ENCODE results near the gene TUBB4A.
"Not testable (repeated sequence)": the region's sequence is repeated elsewhere in the genome, so short reads cannot be mapped to it uniquely, and the experiment has no call there.

TUBB4A gene

DNA sequence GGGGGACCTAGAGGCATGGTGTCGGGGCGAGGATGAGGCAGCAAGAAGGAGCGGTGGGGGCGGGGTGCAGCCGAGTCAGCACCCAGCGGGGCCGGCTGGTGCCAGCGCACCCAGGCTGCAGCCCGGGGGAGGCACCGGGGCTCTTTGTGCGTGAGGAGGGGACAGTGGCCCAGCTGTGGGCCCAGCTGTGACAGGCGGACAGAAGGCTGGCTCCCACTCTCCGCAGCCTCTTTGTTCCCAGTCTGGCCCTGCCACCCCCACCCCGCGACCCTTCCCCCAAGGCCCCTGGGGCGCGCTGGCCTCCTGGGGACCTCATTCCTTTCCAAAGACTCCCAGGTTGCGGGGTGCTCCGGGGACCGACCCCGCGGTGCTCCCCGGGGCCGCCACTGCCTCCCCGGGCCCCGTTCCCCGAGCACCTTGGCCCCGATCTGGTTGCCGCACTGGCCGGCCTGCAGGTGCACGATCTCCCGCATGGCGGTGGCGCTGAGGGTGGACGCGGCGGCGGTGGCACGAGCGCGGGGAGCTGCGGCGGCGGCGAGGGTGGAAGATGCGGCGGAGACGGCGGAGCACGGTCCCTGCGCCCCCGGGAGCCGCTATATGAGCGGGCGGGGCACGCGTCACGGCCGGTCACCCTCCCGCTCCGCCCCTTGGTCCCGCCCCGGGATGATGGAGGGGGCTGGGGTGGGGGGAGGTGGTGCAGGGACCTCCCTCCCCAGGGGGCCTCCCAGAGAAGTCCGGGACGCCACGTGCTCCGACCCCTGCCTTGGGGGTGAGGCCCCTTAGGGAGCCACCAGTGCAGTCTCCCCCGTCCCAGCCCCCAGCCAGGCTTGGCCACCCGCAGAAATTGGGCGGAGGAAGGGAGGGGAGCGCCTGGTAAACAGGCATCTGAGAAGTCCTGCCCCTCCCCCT lies at the start of gene TUBB4A:
TUBB4A (minus strand) TSS at position 570 of the 909 bp plus-strand sequence; CDS start at position 473, 97 bp downstream.
- no peak for DNase-seq

- no peak for DNase-seq
Measured at GRCh38 chr19:6551091-6551490, 49.0 kb upstream of the TUBB4A start.

DNA sequence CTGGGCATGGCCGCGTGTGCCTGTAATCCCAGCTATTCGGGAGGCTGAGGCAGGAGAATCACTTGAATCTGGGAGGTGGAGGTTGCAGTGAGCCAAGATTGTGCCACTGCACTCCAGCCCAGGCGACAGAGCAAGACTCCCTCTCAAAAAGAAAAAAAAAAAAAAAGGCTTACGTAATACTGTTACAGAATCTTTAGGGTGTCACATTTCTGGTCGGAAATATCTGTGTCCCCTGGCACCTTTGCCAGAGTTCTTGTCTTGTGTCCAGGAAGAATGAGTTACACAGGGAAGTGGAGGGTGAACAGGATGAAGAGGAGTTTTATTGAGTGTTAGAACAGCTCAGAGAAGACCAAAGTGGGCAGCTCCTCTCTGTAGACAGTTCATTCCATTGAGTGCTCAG lies 48.6 kb upstream of the TUBB4A start:
- DNase-seq, result not testable (repeated sequence)

DNA sequence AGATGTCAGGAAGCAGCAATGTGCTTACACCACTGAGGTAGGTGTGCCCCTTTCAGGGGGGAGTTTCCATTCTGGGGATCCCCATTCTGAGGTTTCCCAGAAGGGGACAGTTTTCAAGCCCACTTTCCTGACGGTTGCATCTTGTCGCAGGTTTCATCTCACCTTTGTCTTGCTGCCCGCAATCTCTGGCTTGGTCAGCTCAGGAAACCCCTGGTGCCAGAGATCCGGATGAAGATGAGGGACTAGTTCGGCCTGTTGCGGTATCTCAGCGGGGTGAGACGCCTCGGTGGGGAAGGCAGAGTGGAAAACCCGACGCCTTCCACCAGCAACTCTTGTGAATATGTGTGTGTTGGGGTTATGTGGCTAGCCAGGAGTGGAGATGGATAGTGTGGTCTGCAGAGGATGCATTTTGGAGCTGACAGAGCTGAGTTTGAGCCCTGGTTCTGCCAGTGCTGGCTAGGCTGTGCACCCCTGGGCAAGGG lies 41.8 kb upstream of the TUBB4A start:
- no peak for DNase-seq

DNA sequence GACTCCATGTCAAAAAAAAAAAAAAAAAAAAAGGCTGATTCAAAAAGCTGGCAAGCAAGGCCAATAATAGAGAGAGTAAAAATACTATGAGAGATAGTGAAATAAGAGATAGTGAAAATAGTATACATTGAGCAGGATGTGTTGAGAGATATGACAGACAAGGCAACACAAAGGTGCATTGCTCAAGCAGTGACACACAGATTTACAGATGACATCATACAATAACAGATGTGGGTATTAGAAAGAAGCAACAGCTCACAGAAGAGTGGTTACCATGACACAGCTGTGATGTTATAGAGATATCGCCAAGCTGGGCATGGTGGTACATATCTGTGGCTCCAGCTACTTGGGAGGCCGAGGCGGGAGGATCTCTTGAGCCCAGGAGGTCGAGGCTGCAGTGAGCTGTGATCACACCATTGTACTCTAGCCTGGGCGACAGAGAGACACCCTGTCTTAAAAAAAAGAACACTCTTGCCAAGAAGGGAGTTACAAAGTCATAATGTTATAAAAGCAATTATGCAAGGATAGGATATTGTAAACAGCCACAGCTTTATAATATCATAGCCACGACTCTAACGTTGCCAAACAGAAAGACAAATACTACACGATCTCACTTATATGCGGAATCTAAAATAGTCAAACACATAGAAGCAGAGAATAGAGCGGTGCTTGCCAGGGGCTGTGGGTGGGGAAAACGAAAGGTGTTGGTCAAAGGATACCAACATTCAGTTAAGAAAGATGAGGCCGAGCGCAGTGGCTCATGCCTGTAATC lies 39.0 kb upstream of the TUBB4A start:
- no peak for DNase-seq

DNA sequence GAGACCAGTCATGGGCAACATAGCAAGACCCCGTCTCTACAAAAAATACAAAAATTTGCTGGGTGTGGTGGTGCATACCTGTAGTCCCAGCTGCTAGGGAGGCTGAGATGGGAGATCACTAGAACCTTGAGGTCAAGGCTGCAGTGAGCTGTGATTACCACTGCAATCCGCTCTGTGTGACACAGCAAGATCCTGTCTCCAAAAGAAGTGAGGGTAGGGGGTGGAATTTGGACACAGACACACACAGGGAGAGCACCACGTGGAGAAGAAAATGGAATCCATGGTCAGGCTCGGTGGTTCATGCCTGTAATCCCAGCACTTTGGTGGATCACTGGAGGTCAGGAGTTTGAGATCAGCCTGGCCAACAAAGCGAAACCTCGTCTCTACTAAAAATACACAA lies 37.4 kb upstream of the TUBB4A start:
- DNase-seq, result no peak

- no peak for DNase-seq
Measured at GRCh38 chr19:6535558-6536137, 33.5 kb upstream of the TUBB4A start.

DNA sequence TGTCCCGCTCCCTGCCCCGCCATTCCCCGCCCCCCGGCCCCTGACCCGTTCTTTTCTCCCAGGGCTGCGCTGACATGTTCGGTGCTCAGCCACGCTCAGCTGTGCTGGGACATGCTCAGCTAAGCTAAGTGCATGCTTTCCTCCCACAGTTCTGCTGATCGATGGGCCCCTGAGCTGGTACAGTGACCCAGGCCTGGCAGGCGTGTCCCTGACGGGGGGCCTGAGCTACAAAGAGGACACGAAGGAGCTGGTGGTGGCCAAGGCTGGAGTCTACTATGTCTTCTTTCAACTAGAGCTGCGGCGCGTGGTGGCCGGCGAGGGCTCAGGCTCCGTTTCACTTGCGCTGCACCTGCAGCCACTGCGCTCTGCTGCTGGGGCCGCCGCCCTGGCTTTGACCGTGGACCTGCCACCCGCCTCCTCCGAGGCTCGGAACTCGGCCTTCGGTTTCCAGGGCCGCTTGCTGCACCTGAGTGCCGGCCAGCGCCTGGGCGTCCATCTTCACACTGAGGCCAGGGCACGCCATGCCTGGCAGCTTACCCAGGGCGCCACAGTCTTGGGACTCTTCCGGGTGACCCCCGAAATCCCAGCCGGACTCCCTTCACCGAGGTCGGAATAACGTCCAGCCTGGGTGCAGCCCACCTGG lies 32.5 kb upstream of the TUBB4A start:
- no peak for DNase-seq

DNA sequence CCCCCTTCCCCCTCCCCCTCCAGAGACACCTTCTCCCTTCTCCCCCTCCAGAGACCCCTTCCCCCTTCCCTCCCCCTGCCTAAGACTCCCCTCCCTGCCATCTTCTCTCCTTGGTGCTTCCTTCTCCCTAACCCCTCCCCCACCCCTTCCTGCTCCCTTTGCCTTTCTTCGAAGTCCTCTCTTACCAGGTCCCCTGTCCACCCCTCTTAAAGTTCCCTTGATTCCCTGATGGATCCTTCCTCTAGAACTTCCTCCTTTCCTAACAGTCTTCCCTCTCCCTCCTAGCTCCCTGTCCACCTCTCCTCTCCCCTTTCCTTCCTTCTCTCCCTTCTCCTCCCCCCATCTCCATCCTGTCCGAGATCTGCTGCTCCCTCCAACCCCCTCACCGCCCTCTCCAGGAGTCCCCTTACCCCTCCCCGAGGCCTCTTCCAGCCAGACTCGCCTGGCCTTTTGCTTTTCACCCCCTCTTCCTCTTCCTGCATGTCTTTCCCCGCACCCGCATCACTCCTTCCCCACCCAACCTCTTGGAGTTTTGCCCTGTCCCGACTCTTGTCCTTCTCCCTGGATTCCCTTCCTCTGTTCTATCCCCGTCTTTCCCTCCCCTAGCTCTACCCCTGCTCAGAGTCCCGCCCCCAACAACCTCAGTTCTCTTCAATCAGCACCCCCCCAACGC lies 31.8 kb upstream of the TUBB4A start:
- DNase-seq, result no peak

- DNase-seq, result no peak
Measured at GRCh38 chr19:6533000-6533328, 30.9 kb upstream of the TUBB4A start.

DNA sequence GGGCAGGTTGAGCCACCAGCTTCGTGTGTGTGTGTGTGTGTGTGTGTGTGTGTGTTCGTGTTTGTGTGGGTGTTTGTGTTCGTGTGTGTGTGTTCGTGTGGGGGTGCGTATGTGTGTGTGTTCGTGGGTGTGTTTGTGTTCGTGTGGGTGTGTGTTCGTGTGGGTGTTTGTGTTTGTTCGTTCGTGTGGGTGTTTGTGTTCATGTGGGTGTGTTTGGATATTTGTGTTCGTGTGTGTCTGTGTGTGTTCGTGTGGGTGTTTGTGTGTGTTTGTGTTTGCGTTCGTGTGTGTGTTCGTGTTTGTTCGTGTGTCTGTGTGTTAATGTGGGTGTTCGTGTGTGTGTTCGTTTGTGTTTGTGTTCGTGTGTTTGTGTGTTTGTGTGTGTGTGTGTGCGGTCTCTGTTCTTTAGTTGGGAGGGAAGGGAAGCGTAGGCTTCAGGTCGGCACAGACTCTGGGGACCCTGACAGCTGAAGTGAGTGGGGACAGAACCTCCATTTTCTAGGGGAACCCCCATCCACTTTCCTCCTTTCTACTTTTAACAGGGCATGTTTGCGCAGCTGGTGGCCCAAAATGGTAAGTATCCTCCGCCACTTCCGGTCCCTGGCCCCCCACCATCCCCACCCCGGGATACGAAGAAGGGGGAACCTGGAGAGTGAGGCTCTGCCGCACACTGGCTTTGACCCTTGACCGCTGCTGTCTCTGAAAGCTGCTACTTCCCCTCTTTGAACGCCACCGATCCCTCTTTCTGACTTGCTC lies 30.3 kb upstream of the TUBB4A start:
- no peak for DNase-seq

DNA sequence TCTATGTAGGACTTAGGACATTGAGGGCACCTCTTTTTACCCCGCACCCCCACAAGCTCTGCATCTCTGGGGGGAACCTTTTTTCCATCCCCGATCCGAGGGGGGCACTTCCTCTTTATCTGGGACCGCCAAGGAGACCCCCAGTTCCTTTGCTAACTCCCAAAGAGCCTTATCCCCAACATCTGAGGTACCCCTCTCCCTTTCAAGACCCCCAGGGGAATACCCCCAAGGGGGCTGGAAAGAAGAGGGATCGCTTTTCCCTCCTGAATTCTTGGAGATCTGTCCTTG lies 29.8 kb upstream of the TUBB4A start:
- DNase-seq, result no peak

DNA sequence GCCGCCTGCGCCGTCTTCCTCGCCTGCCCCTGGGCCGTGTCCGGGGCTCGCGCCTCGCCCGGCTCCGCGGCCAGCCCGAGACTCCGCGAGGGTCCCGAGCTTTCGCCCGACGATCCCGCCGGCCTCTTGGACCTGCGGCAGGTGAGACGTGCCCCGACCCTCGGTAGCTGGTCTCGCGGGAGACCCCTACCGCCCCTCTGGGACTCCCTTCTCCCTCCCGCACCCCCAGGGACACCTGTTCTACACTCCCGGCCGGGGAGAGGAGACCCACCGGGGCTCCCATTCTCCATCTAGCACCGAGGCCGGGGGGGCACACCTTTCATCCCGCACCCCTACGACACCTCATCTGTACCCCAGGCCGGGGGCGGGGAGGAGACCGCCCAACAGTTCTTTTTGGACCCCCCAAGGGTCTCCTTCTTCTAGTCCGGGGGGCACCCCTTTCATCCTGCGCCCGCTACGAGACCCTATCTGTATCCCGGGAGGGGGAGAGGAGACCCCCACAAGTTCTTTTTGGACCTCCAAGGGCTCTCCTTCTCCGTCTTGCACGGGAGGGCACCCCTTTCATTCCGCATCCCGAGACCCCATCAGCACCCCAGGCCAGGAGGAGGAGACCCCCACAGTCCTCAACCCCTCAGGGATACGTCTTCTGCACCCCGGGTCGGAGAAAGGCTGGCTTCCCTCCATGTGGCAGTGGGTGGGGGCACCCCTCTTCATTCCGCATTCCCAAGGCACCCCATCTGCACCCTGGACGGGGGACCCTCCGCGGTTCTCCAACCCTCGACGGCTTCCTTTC lies 29.2 kb upstream of the TUBB4A start:
- no peak for DNase-seq

GRCh38 chr19:6530386-6531162 lies 28.5 kb upstream of the TUBB4A start, which contains the start of gene TNFSF9:
TSS of gene TNFSF9 (plus strand) at chr19:6531026. CDS start at chr19:6531037, 11 bp downstream.
- DNase-seq, result peak; percentile 87

DNA sequence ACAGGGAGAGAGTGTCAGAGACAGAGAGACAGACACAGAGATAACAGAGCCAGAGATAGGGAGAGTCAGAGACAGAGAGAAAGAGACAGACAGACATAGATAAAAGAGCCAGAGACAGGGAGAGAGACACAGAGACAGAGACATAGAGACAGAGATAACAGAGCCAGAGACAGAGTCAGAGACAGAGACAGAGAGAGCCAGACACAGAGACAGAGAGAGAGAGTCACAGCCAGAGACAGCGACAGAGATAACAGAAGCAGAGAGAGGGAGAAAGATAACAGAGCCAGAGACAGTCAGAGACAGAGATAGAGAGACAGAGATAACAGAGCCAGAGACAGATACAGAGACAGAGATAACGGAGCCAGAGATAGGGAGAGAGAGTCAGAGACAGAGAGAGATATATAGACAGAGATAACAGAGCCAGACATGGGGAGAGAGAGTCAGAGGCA lies 27.9 kb upstream of the TUBB4A start:
- DNase-seq, result no peak

- DNase-seq, result no peak
Measured at GRCh38 chr19:6529351-6529750, 27.2 kb upstream of the TUBB4A start.

- no peak for DNase-seq
Measured at GRCh38 chr19:6528544-6529121, 26.5 kb upstream of the TUBB4A start.

DNA sequence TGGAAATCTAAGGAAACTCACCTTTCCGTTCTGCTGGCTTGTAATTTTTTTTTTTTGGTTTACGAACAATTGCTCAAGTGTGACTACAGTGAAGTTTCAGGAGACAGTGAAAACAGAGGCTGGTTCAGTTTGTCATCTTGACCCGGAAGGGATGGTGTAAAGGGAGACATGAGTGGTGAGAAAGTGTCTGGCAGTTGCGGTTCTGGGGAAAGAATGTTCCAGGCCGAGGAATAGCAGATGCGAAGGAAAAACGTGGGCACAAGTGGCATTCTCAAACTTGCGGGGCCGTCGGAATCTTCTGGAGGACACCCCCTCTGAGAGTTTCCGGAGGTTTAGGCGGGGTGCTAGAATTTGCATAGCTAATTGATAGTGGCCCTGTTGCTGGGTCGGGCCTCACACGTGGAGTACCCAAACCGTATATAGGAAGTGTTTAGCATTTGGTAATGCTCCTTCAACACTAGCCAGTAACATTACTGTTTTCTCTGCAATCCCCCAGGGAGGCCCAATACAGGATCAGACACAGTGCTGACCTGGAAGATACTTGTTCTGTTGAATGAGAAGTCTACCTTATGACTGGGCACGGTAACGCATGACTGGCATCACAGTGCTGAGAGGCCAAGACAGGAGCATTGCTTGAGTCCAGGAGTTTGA lies 25.9 kb upstream of the TUBB4A start:
- DNase-seq, result no peak

- no peak for DNase-seq
Measured at GRCh38 chr19:6524311-6524710, 22.2 kb upstream of the TUBB4A start.
